ENCODE data around the gene ITCH. TPM values are rescaled to one million over a fixed set of nuclear protein-coding genes. Genes with fewer than 3 reads are reported as not detected.
"Not testable (repeated sequence)": the region's sequence is repeated elsewhere in the genome, so short reads cannot be mapped to it uniquely, and the experiment has no call there.

Gene ITCH
- total RNA-seq, 2 donors from 2014 or later = 46.2 to 70.6 TPM

GRCh38 chr20:34420975-34421374 lies 57.9 kb downstream of the ITCH start:
- TF ChIP-seq CTCF (IDR thresholded peaks at IDR 0.05) = no peak
- DNase-seq (ENCODE audit: low spot score) = no peak
- H3K27ac ChIP-seq = no peak overlapping the region
- no peak overlapping the region for H3K4me3 ChIP-seq
- no peak for ATAC-seq (ENCODE audit: insufficient number of reproducible peaks, low FRiP score, low read depth)
- H3K36me3 ChIP-seq = peaks cover 18% of the 10 kb centered on the region
- H3K4me1 ChIP-seq (ENCODE audit: control insufficient read depth in 1 of 2, low read depth in 2 of 2) = peaks cover 4 to 13% of the 10 kb centered on the region in 2 donors
- no peaks in the 10 kb centered on the region for H3K27me3 ChIP-seq (replicated peaks; ENCODE audit: insufficient read depth)
- H3K9me3 ChIP-seq = no peaks in the 10 kb centered on the region

DNA sequence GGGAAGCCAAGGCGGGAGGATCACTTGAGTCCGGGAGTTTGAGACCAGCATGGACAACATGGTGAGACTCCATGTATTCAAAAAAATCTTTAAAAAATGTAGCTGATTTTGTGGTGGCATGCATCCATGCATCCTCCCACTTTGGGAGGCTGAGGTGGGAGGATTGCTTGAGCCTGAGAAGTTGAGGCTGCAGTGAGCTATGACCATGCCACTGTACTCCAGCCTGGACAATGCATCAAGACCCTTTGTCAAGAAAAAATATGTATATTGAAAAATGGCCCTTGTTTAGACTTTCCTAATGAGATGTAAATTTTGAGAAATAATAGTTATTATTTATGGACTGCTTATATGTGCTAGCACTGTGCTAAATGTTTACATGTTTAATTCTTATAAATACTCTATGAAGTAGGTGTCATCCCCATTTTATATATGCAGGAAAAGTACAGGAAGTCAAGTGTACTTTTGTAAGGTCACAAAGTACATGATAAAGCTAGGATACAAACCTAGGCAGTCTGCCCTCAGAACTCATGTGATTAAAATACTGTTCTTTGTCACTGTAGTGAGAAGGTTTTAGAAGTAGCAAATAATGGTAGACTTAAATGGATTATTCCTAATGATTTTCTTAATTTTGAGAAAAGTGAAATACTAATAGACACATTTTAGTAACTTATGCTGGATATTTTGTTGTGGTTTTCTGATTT lies 58.8 kb downstream of the ITCH start:
- ATAC-seq (ENCODE audit: insufficient number of reproducible peaks, low FRiP score, low read depth) (no peak), DNase-seq (ENCODE audit: low spot score) (no peak)
- no peak for TF ChIP-seq CTCF (IDR thresholded peaks at IDR 0.05)
- Histone ChIP-seq H3K27ac (no peak overlapping the region), H3K4me3 (no peak overlapping the region), H3K4me1 (ENCODE audit: control insufficient read depth in 1 of 2, low read depth in 2 of 2) (peaks cover under 1 to 3% of the 10 kb centered on the region in 2 donors), H3K27me3 (replicated peaks; ENCODE audit: insufficient read depth) (no peaks in the 10 kb centered on the region), H3K9me3 (no peaks in the 10 kb centered on the region), H3K36me3 (peaks cover 21% of the 10 kb centered on the region)

DNA sequence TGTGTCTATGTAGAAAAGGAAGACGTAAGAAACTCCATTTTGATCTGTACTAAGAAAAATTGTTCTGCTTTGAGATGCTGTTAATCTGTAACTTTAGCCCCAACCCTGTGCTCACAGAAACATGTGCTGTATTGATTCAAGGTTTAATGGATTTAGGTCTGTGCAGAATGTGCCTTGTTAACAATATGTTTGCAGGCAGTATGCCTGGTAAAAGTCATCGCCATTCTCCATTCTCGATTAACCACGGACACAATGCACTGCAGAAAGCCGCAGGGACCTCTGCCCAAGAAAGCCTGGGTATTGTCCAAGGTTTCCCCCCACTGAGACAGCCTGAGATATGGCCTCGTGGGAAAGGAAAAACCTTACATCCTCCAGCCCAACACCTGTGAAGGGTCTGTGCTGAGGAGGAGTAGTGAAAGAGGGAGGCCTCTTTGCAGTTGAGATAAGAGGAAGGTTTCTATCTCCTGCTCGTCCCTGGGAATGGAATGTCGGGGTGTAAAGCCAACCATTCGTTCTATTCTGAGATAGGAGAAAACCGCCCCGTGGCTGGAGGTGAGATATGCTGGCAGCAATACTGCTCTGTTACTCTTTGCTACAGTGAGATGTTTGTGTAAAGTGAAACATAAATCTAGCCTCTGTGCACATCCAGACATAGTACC lies 62.1 kb downstream of the ITCH start:
- H3K36me3 ChIP-seq = peaks cover 21% of the 10 kb centered on the region
- H3K4me1 ChIP-seq (ENCODE audit: control insufficient read depth in 1 of 2, low read depth in 2 of 2); H3K27me3 ChIP-seq (replicated peaks; ENCODE audit: insufficient read depth); H3K27ac ChIP-seq; DNase-seq (ENCODE audit: low spot score); H3K9me3 ChIP-seq; H3K4me3 ChIP-seq; ATAC-seq (ENCODE audit: insufficient number of reproducible peaks, low FRiP score, low read depth): not testable (repeated sequence)

- Histone ChIP-seq H3K36me3 (peaks cover 19% of the 10 kb centered on the region), H3K27ac (no peak overlapping the region), H3K27me3 (replicated peaks; ENCODE audit: insufficient read depth) (no peaks in the 10 kb centered on the region), H3K4me3 (no peak overlapping the region), H3K9me3 (no peaks in the 10 kb centered on the region), H3K4me1 (ENCODE audit: control insufficient read depth in 1 of 2, low read depth in 2 of 2) (no peaks in the 10 kb centered on the region)
- DNase-seq (ENCODE audit: low spot score) (no peak), ATAC-seq (ENCODE audit: insufficient number of reproducible peaks, low FRiP score, low read depth) (no peak)
- TF ChIP-seq CTCF (IDR thresholded peaks at IDR 0.05) = no peak
These were observed 63.0 kb downstream of the ITCH start for GRCh38 chr20:34426026-34426425.

DNA sequence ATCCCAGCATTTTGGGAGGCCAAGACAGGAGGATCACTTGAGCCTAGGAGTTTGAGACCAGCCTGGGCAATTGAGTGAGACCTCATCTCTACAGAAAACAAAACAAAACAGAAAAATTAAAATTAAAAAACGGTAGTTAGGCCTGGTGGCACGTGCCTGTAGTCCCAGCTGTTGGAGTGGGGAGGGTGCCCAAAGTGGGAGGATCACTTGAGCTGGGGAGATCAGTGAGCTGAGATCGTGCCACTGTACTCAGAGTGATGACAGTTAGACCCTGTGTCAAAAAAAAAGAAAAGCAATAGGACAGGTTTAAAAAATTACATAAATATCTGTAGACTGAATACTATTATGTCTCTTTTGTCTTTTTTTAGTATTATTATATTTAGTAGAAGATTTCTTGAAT lies 64.3 kb downstream of the ITCH start:
- H3K36me3 ChIP-seq = peaks cover 11% of the 10 kb centered on the region
- no peak overlapping the region for H3K4me3 ChIP-seq
- H3K27me3 ChIP-seq (replicated peaks; ENCODE audit: insufficient read depth) = no peaks in the 10 kb centered on the region
- no peak for TF ChIP-seq CTCF (IDR thresholded peaks at IDR 0.05)
- H3K9me3 ChIP-seq = no peaks in the 10 kb centered on the region
- ATAC-seq (ENCODE audit: insufficient number of reproducible peaks, low FRiP score, low read depth) (no peak), DNase-seq (ENCODE audit: low spot score) (no peak)
- H3K27ac ChIP-seq = no peak overlapping the region
- H3K4me1 ChIP-seq (ENCODE audit: control insufficient read depth in 1 of 2, low read depth in 2 of 2) = no peaks in the 10 kb centered on the region

Data from thoracic aorta (tissue), 2 donors.